GM18951 (cell line): ENCODE data around the gene WDR59.
A peak's percentile ranks its signal among the peaks of the same experiment; 100 is the strongest.
"Not testable (repeated sequence)": the region's sequence is repeated elsewhere in the genome, so short reads cannot be mapped to it uniquely, and the experiment has no call there.

ENCODE experiments used
- POLR2A ChIP-seq: IDR thresholded peaks from 4 replicates; pipeline ENCODE4 v1.6.1; 2011; ENCODE audit warnings: mild to moderate bottlenecking; ENCODE audit not compliant: insufficient read length, insufficient read depth; ENCODE audit errors: extremely low read depth
- in situ Hi-C: fragments of 300-500 bp; cut with MboI; formaldehyde crosslinking; loops from one replicate; pipeline ENCODE4 v1.12.0; 2022; ENCODE audit warnings: low sequenced_read_pairs, mixed read lengths, inconsistent platforms; ENCODE audit not compliant: unreplicated experiment

Gene WDR59

GRCh38 chr16:75022567-75022966 lies 37.6 kb upstream of the WDR59 start:
- in situ Hi-C loops: no loop called here
- no peak for TF ChIP-seq POLR2A

- in situ Hi-C loops: no loop called here
- no peak for TF ChIP-seq POLR2A
Measured at GRCh38 chr16:75021410-75021809, 36.5 kb upstream of the WDR59 start.

- in situ Hi-C loops: no loop called here
- TF ChIP-seq POLR2A: no peak
Measured at GRCh38 chr16:75019586-75019985, 34.7 kb upstream of the WDR59 start.

GRCh38 chr16:75019007-75019406 lies 34.1 kb upstream of the WDR59 start:
- no peak for TF ChIP-seq POLR2A
- in situ Hi-C loops: no loop called here

- TF ChIP-seq POLR2A: no peak
- in situ Hi-C loops: no loop called here
Measured at GRCh38 chr16:75017670-75018525, 33.0 kb upstream of the WDR59 start.

GRCh38 chr16:75016451-75017081 lies 31.6 kb upstream of the WDR59 start:
- in situ Hi-C loops: not testable (repeated sequence)

- TF ChIP-seq POLR2A: no peak
- in situ Hi-C loops: loop anchor here (5.0 kb wide), 1 partner anchor 93 kb away; no protein-coding TSS in a partner anchor
Measured at GRCh38 chr16:75014318-75014717, 29.4 kb upstream of the WDR59 start.

GRCh38 chr16:75013123-75013522 lies 28.2 kb upstream of the WDR59 start:
- in situ Hi-C loops: loop anchor here (5.0 kb wide), 1 partner anchor 94 kb away; no protein-coding TSS in a partner anchor

- peak; percentile 5 for TF ChIP-seq POLR2A
- in situ Hi-C loops: loop anchor here (5.0 kb wide), 1 partner anchor 95 kb away; no protein-coding TSS in a partner anchor
Measured at GRCh38 chr16:75012380-75013081, 27.6 kb upstream of the WDR59 start.

- in situ Hi-C loops: loop anchor here (5.0 kb wide), 1 partner anchor 96 kb away; no protein-coding TSS in a partner anchor
- TF ChIP-seq POLR2A: peak; percentile 42
Measured at GRCh38 chr16:75011634-75012307, 26.8 kb upstream of the WDR59 start.

GRCh38 chr16:75010427-75010826 lies 25.5 kb upstream of the WDR59 start:
- no peak for TF ChIP-seq POLR2A
- in situ Hi-C loops: loop anchor here (5.0 kb wide), 1 partner anchor 97 kb away; no protein-coding TSS in a partner anchor

GRCh38 chr16:75007443-75007842 lies 22.5 kb upstream of the WDR59 start:
- in situ Hi-C loops: no loop called here
- TF ChIP-seq POLR2A: no peak

- in situ Hi-C loops: no loop called here
- no peak for TF ChIP-seq POLR2A
Measured at GRCh38 chr16:75005697-75006096, 20.8 kb upstream of the WDR59 start.

- in situ Hi-C loops: no loop called here
Measured at GRCh38 chr16:75004460-75004859, 19.5 kb upstream of the WDR59 start.

More at GRCh38 chr16:75004460-75004859, 19.5 kb upstream of the WDR59 start:
- no peak for TF ChIP-seq POLR2A
